IMR-90 (cell line): ENCODE data around the gene CRTC1. TPM values are rescaled to one million over a fixed set of nuclear protein-coding genes. Genes with fewer than 3 reads are reported as not detected.

Experiments used
- ATAC-seq: fragments of 200-7000 bp; cut with Tn5 transposase; 2 replicates; pipeline ENCODE4 v1.9.1; 2020; ENCODE audit warnings: low read depth, mild to moderate bottlenecking, moderate library complexity
- BruUV-seq: library from RNA; stranded (reverse); fragments of 400-500 nt; replicated peaks from 2 replicates; lab custom pipeline; 2021; lab: Mats Ljungman, UMichigan
- CTCF ChIA-PET: fragments of 300-600 bp; formaldehyde crosslinking; extraction: SDS; loops from one replicate; lab custom pipeline; 2021; ENCODE audit warnings: antibody characterized with exemption; lab: Yijun Ruan, JAX
- POLR2A ChIA-PET: fragments of 300-600 bp; sonication (Branson Sonifier 250); formaldehyde crosslinking; loops from one replicate; lab custom pipeline; 2022; ENCODE audit warnings: antibody characterized with exemption; ENCODE audit not compliant: unreplicated experiment; lab: Charles Lee
- DNase-seq: peaks from one replicate; pipeline ENCODE4 v3.0.0; 2013
- H2AFZ ChIP-seq: replicated peaks from 2 replicates; pipeline ENCODE3; 2013; ENCODE audit warnings: low read length, mild to moderate bottlenecking; ENCODE audit not compliant: poor library complexity
- H2AK5ac ChIP-seq: 2 replicates; pipeline ENCODE4 v1.6.1; 2013; ENCODE audit warnings: low read depth, low read length, inconsistent platforms
- H2AK9ac ChIP-seq: replicated peaks from 2 replicates; pipeline ENCODE3; 2013; ENCODE audit warnings: mild to moderate bottlenecking, low read depth, low read length, moderate library complexity; ENCODE audit not compliant: poor library complexity
- H2BK120ac ChIP-seq: 2 replicates; pipeline ENCODE4 v1.6.1; 2013; ENCODE audit warnings: low read depth, low read length, inconsistent platforms
- H2BK15ac ChIP-seq: 3 replicates; pipeline ENCODE4 v1.6.1; 2013; ENCODE audit warnings: low read depth, low read length, inconsistent platforms
- H2BK20ac ChIP-seq: 2 replicates; pipeline ENCODE4 v1.6.1; 2013; ENCODE audit warnings: low read depth, mild to moderate bottlenecking, inconsistent platforms, low read length, moderate library complexity
- H2BK5ac ChIP-seq: 2 replicates; pipeline ENCODE4 v1.6.1; 2013; ENCODE audit warnings: mild to moderate bottlenecking, low read depth, low read length, inconsistent platforms; ENCODE audit not compliant: poor library complexity, severe bottlenecking
- H3K14ac ChIP-seq: replicated peaks from 2 replicates; pipeline ENCODE4 v1.6.1; 2013; ENCODE audit warnings: low read depth, low read length, inconsistent platforms
- H3K18ac ChIP-seq: 2 replicates; pipeline ENCODE4 v1.6.1; 2013; ENCODE audit warnings: low read depth, low read length, control low read depth
- H3K23ac ChIP-seq: 2 replicates; pipeline ENCODE4 v1.6.1; 2013; ENCODE audit warnings: low read depth, low read length, inconsistent platforms
- H3K27ac ChIP-seq: 2 replicates; pipeline ENCODE4 v1.5.1; 2013; ENCODE audit warnings: mild to moderate bottlenecking, control low read depth, low read length; ENCODE audit not compliant: insufficient read depth
- H3K27me3 ChIP-seq: 2 replicates; pipeline ENCODE4 v1.6.1; 2013; ENCODE audit warnings: low read length; ENCODE audit not compliant: control insufficient read depth, insufficient read depth
- H3K36me3 ChIP-seq: 2 replicates; pipeline ENCODE4 v1.6.1; 2013; ENCODE audit warnings: low read length, mixed read lengths; ENCODE audit not compliant: control insufficient read depth, insufficient read depth
- H3K4ac ChIP-seq: 2 replicates; pipeline ENCODE4 v1.6.1; 2013; ENCODE audit warnings: low read depth, low read length, inconsistent platforms
- H3K4me1 ChIP-seq: 2 replicates; pipeline ENCODE4 v1.6.1; 2013; ENCODE audit warnings: low read length, mixed read lengths; ENCODE audit not compliant: control insufficient read depth, insufficient read depth
- H3K4me2 ChIP-seq: 2 replicates; pipeline ENCODE4 v1.6.1; 2013; ENCODE audit warnings: low read depth, mild to moderate bottlenecking, control low read depth, low read length, moderate library complexity
- H3K4me3 ChIP-seq: 2 replicates; pipeline ENCODE4 v1.5.1; 2013; ENCODE audit warnings: low read depth, mild to moderate bottlenecking, control low read depth, low read length, moderate library complexity; ENCODE audit not compliant: insufficient read depth
- H3K56ac ChIP-seq: 2 replicates; pipeline ENCODE4 v1.6.1; 2013; ENCODE audit warnings: low read length, inconsistent platforms; ENCODE audit not compliant: insufficient read depth; ENCODE audit errors: extremely low read depth
- H3K79me1 ChIP-seq, 2 experiments: 2 replicates each; pipeline ENCODE4 v1.6.1; 2013; ENCODE audit warnings: low read length in 2 of 2, inconsistent platforms in 1 of 2, low read depth in 1 of 2
- H3K9ac ChIP-seq: 2 replicates; pipeline ENCODE4 v1.6.1; 2013; ENCODE audit warnings: low read depth, low read length, control low read depth
- H3K9me1 ChIP-seq: 2 replicates; pipeline ENCODE4 v1.6.1; 2013; ENCODE audit warnings: low read length, inconsistent platforms; ENCODE audit not compliant: insufficient read depth
- H3K9me3 ChIP-seq: 2 replicates; pipeline ENCODE4 v1.6.1; 2013; ENCODE audit warnings: low read length; ENCODE audit not compliant: control insufficient read depth, insufficient read depth
- H4K20me1 ChIP-seq: 2 replicates; pipeline ENCODE4 v1.6.1; 2013; ENCODE audit warnings: low read length, inconsistent platforms; ENCODE audit not compliant: insufficient read depth
- H4K5ac ChIP-seq: 2 replicates; pipeline ENCODE4 v1.6.1; 2013; ENCODE audit warnings: mild to moderate bottlenecking, low read depth, low read length, control low read depth
- H4K8ac ChIP-seq, 2 experiments: 2 replicates each; pipeline ENCODE4 v1.6.1; 2013; ENCODE audit warnings: low read depth in 2 of 2, low read length in 2 of 2, control low read depth in 1 of 2, inconsistent platforms in 1 of 2
- H4K91ac ChIP-seq: 2 replicates; pipeline ENCODE4 v1.6.1; 2013; ENCODE audit warnings: low read depth, low read length, inconsistent platforms; ENCODE audit not compliant: insufficient read depth
- CHD1 ChIP-seq: IDR thresholded peaks from 2 replicates; pipeline ENCODE4 v1.6.1; 2012; ENCODE audit warnings: low read depth, low read length, improper control_type of control experiment
- MAZ ChIP-seq: IDR thresholded peaks from 2 replicates; pipeline ENCODE4 v1.6.1; 2012; ENCODE audit warnings: low read depth, mild to moderate bottlenecking, low read length, improper control_type of control experiment, moderate library complexity, borderline replicate concordance
- SMC3 ChIP-seq: fragments of 150-350 bp; IDR thresholded peaks from 2 replicates; pipeline ENCODE4 v1.6.1; 2016; ENCODE audit warnings: low read depth, mild to moderate bottlenecking, antibody characterized with exemption, low read length, moderate library complexity
- WGBS, 2 experiments: methylation state at CpG; one replicate each; pipeline versions ENCODE4 v1.1.5 to v1.1.7; 2013; ENCODE audit warnings: missing lambda C conversion rate in 2 of 2; ENCODE audit not compliant: insufficient read length in 1 of 2; ENCODE audit errors: extremely low coverage in 2 of 2; 5-methylcytosine and 5-hydroxymethylcytosine counted together
- dilution Hi-C: fragments of 300-500 bp; cut with HindIII; formaldehyde crosslinking; loops from one replicate; pipeline ENCODE4 v1.14.3; 2018; ENCODE audit warnings: low sequenced_read_pairs; ENCODE audit not compliant: unreplicated experiment
- in situ Hi-C: fragments of 300-500 bp; cut with MboI; formaldehyde crosslinking; loops from 3 replicates; pipeline ENCODE4 v1.14.3; 2019; ENCODE audit warnings: low sequenced_read_pairs, inconsistent platforms, mixed read lengths
- intact Hi-C: fragments of 100-400 bp; cut with micrococcal nuclease; formaldehyde crosslinking; loops from 2 replicates; pipeline ENCODE4 v1.10.0; 2022
- polyA plus RNA-seq, 3 experiments: library from polyadenylated mRNA; depleted of rRNA; stranded (reverse); fragments of >200 nt; gene quantifications; 2 replicates each; pipeline ENCODE4 v1.2.3, GENCODE V29; 2012; ENCODE audit warnings: low replicate concordance in 1 of 3
- total RNA-seq: library from RNA; depleted of rRNA; stranded (reverse); fragments of >200 nt; gene quantifications from 2 replicates; pipeline ENCODE4 v1.2.3, GENCODE V29; 2012
- TF ChIP-seq, protein P1 (sequence below): fragments of 150-350 bp; IDR thresholded peaks from 2 replicates; pipeline ENCODE4 v1.6.1; 2017; ENCODE audit warnings: mild to moderate bottlenecking, antibody characterized with exemption, low read length, low read depth

The CRTC1 gene
- total and polyA plus RNA-seq, 2 of the 4 experiments (the other 2 are of a cell fraction): 0.18 to 5.7 TPM

DNA sequence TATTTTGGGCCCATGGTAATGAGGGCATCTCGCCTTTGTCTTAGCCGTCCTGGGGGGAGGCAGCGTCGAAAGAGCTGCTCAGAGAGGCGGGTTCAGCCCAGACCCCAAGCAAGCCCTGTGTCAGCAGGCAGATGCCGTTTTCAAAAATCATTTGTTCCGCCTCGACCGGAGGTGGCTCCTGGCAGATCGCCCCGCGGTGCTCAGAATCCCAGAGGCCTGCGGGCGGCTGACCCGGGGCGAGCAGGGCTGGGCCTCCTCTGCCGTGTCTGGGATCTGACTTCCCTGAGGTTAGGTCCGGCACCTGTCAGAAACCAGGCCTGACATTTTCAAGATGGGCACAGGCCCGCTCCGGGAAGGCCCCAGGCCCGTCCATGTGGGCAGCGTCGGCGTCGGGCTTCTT is 36.1 kb downstream of the CRTC1 start:
- H2BK15ac ChIP-seq: no peak overlapping the region
- TF ChIP-seq SMC3 (no peak), MAZ (no peak), CHD1 (no peak)
- TF ChIP-seq, protein P1, sequence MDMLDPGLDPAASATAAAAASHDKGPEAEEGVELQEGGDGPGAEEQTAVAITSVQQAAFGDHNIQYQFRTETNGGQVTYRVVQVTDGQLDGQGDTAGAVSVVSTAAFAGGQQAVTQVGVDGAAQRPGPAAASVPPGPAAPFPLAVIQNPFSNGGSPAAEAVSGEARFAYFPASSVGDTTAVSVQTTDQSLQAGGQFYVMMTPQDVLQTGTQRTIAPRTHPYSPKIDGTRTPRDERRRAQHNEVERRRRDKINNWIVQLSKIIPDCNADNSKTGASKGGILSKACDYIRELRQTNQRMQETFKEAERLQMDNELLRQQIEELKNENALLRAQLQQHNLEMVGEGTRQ: no peak
- peak overlapping the region; percentile 42 for H2AK9ac ChIP-seq
- H2BK20ac ChIP-seq: no peak overlapping the region
- intact Hi-C loops (no loop called here), dilution Hi-C loops (no loop called here), in situ Hi-C loops (no loop called here)
- H3K9me1 ChIP-seq: peaks cover 4% of the 10 kb centered on the region; the same call in 1 of the 2 replicates
- no peak overlapping the region for H4K5ac ChIP-seq
- H3K9me3 ChIP-seq: no peaks in the 10 kb centered on the region
- H3K56ac ChIP-seq: no peak overlapping the region
- peaks cover 7% of the 10 kb centered on the region for H3K36me3 ChIP-seq
- H2AK5ac ChIP-seq: no peak overlapping the region
- no peak overlapping the region for H3K4me2 ChIP-seq
- no peak overlapping the region for H2BK5ac ChIP-seq
- ChIA-PET POLR2A (no interaction called here), CTCF (no interaction called here)
- H3K27ac ChIP-seq: no peak overlapping the region
- H3K18ac ChIP-seq: no peak overlapping the region
- no peak overlapping the region for H3K4ac ChIP-seq
- no peaks in the 10 kb centered on the region for H3K27me3 ChIP-seq
- no peak overlapping the region for H3K23ac ChIP-seq
- no peak for ATAC-seq
- H3K9ac ChIP-seq: no peak overlapping the region
- WGBS, 2 experiments: 76% methylated on average over 7 of the region's 25 CpGs; no CpG with 5 or more reads in 1 of the 2 experiments
- H2AFZ ChIP-seq: no peak overlapping the region
- H3K14ac ChIP-seq: no peak overlapping the region
- H2BK120ac ChIP-seq: no peak overlapping the region
- H4K91ac ChIP-seq: no peak overlapping the region
- BruUV-seq: no TSS peak
- no peak overlapping the region for H4K8ac ChIP-seq
- peaks cover 0 to 13% of the 10 kb centered on the region in 2 experiments; a peak in 1 of 4 replicates for H3K79me1 ChIP-seq
- no peaks in the 10 kb centered on the region for H3K4me1 ChIP-seq
- H4K20me1 ChIP-seq: peaks cover 27% of the 10 kb centered on the region
- H3K4me3 ChIP-seq: no peak overlapping the region
- DNase-seq: no peak
